ENCODE results near the gene SH2D2A.

- TF ChIP-seq CTCF (conservative IDR thresholded peaks at IDR 0.05; ENCODE audit: low read length) = no peak
- TF ChIP-seq EZH2phosphoT487 (IDR thresholded peaks at IDR 0.05; ENCODE audit: borderline replicate concordance) = no peak
These were observed 17.7 kb upstream of the SH2D2A start for GRCh38 chr1:156834322-156834721.
